Mammary epithelial cell (primary cell): ENCODE results near the gene BHLHE40.

ENCODE experiments used
- CTCF ChIP-seq, 2 donors: IDR thresholded peaks in 1 of 2; conservative IDR thresholded peaks in 1 of 2; 2 replicates each; pipeline ENCODE4 v1.5.1; 2011 to 2012; ENCODE audit warnings: inconsistent platforms in 2 of 2, low read length in 2 of 2, mild to moderate bottlenecking in 2 of 2, control low read depth in 1 of 2, low read depth in 1 of 2; ENCODE audit not compliant: insufficient read depth in 1 of 2; ENCODE audit errors: extremely low read depth in 1 of 2
- EZH2 ChIP-seq: IDR thresholded peaks from 2 replicates; pipeline ENCODE4 v1.6.1; 2012; ENCODE audit warnings: low read length, inconsistent platforms, borderline replicate concordance

- TF ChIP-seq EZH2 (no peak), CTCF (conservative IDR thresholded peaks at IDR 0.05 in 1 of 2, IDR thresholded peaks at IDR 0.05 in 1 of 2; ENCODE audit: extremely low read depth in 1 of 2, insufficient read depth in 1 of 2, low read depth in 1 of 2, low read length in 2 of 2) (no peak)
These were observed 30.4 kb downstream of the BHLHE40 start for GRCh38 chr3:5009506-5010109.
